Activated CD4-positive, CD25-positive, alpha-beta regulatory T cell treated with anti-CD3 and anti-CD28 coated beads, Interleukin-2, amount 50 U/mL, for 16 hours (primary cell): Measurements from ENCODE around the gene FAM219A.

Experiments used
- DNase-seq: peaks from one replicate; pipeline ENCODE4 v3.0.0-alpha.2; 2020; ENCODE audit warnings: low read depth, low spot score

FAM219A gene

DNA sequence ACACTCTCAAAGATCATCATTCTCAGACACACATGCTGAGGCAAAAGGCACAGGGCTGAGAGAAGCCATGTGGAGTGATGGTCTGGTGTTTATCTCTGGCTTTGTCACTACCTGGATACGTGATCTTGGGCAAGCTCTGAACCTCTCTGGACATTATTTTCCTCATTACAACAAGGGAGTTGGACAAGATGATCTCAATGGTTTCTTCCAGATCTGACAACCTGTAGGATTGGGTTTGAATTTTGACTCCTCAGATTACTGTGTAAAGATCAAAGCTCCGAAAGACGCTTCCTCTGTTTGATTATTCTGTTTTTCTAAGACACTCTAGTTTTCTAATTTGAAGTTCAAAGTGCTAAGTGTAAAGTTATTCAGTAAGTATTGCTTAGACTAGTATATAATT is 109.0 kb downstream of the FAM219A start:
- DNase-seq: no peak
